Measurements from ENCODE around the gene HCFC2. TPM values are rescaled to one million over a fixed set of nuclear protein-coding genes. Genes with fewer than 3 reads are reported as not detected.
"Not testable (repeated sequence)": the region's sequence is repeated elsewhere in the genome, so short reads cannot be mapped to it uniquely, and the experiment has no call there.

HCFC2 gene
- total and polyA plus RNA-seq, 9 of the 15 experiments (the other 6 are each of a cell fraction or from before 2014, with no cell fraction given), result 1.2 to 6.5 (median 3.8) TPM

GRCh38 chr12:104036143-104036542, 28.2 kb upstream of the HCFC2 start:
- H3K4me2 ChIP-seq (ENCODE audit: insufficient read depth, low read length); H3K4me3 ChIP-seq; H3K9me3 ChIP-seq (replicated peaks; ENCODE audit: control insufficient read depth, insufficient read depth, low read depth, low read length); H3K36me3 ChIP-seq (ENCODE audit: control insufficient read depth, insufficient read depth, low read length); H3K4me1 ChIP-seq (replicated peaks in 1 of 2; ENCODE audit: control insufficient read depth in 2 of 2, insufficient read depth in 2 of 2, low read length in 2 of 2); H4K20me1 ChIP-seq (replicated peaks; ENCODE audit: control insufficient read depth, insufficient read depth, low read length); BruUV-seq (replicated peaks); ATAC-seq; H2AFZ ChIP-seq (ENCODE audit: low read depth, low read length); POLR2A ChIA-PET; DNase-seq (ENCODE audit: extremely low read depth in 1 of 4, low spot score in 3 of 4); H3K79me2 ChIP-seq (ENCODE audit: control insufficient read depth, insufficient read depth, low read length); FAIRE-seq; CTCF ChIA-PET (ENCODE audit: low intra/inter-chr PET ratio); intact Hi-C loops (cut with micrococcal nuclease); H3K27ac ChIP-seq (ENCODE audit: extremely low read depth, low read depth, low read length); H3K9me1 ChIP-seq (ENCODE audit: control insufficient read depth, insufficient read depth, low read length); H3K9ac ChIP-seq (ENCODE audit: insufficient read depth in 1 of 2, low read depth in 2 of 2, low read length in 2 of 2); in situ Hi-C loops (cut with MboI): not testable (repeated sequence)
- TF ChIP-seq ZNF507 (tag; conservative IDR thresholded peaks at IDR 0.05), result peak; percentile 71
- 0% methylated on average over 2 of the region's 2 CpGs for WGBS (ENCODE audit: insufficient coverage, low coverage, missing lambda C conversion rate)
- H3K27me3 ChIP-seq (ENCODE audit: control insufficient read depth in 2 of 2, insufficient read depth in 2 of 2, low read length in 2 of 2), result peaks cover 2 to 12% of the 10 kb centered on the region in 2 experiments; a peak in 3 of 5 replicates

- H3K27me3 ChIP-seq (ENCODE audit: control insufficient read depth in 2 of 2, insufficient read depth in 2 of 2, low read length in 2 of 2), result peaks cover 17 to 26% of the 10 kb centered on the region in 2 experiments
- WGBS (ENCODE audit: insufficient coverage, low coverage, missing lambda C conversion rate), result 0% methylated on average over 1 of the region's 1 CpG
- H3K36me3 ChIP-seq (ENCODE audit: control insufficient read depth, insufficient read depth, low read length); H3K27ac ChIP-seq (ENCODE audit: extremely low read depth, low read depth, low read length); H3K9me1 ChIP-seq (ENCODE audit: control insufficient read depth, insufficient read depth, low read length); DNase-seq (ENCODE audit: extremely low read depth in 1 of 4, low spot score in 3 of 4); BruUV-seq (replicated peaks); intact Hi-C loops (cut with micrococcal nuclease); CTCF ChIA-PET (ENCODE audit: low intra/inter-chr PET ratio); H3K4me1 ChIP-seq (replicated peaks in 1 of 2; ENCODE audit: control insufficient read depth in 2 of 2, insufficient read depth in 2 of 2, low read length in 2 of 2); POLR2A ChIA-PET; ATAC-seq; H3K4me2 ChIP-seq (ENCODE audit: insufficient read depth, low read length); H3K79me2 ChIP-seq (ENCODE audit: control insufficient read depth, insufficient read depth, low read length); H2AFZ ChIP-seq (ENCODE audit: low read depth, low read length); H3K9me3 ChIP-seq (replicated peaks; ENCODE audit: control insufficient read depth, insufficient read depth, low read depth, low read length); H3K9ac ChIP-seq (ENCODE audit: insufficient read depth in 1 of 2, low read depth in 2 of 2, low read length in 2 of 2); H3K4me3 ChIP-seq; H4K20me1 ChIP-seq (replicated peaks; ENCODE audit: control insufficient read depth, insufficient read depth, low read length); in situ Hi-C loops (cut with MboI); FAIRE-seq: not testable (repeated sequence)
- TF ChIP-seq ZNF146 (CRISPR knock-in tag; IDR thresholded peaks at IDR 0.05; ENCODE audit: unreplicated experiment), result peak; percentile 90
- TF ChIP-seq RBM25 (IDR thresholded peaks at IDR 0.05; ENCODE audit: low read depth, low read length, severe bottlenecking), result peak; percentile 12
Observed at GRCh38 chr12:104039769-104040168, 24.6 kb upstream of the HCFC2 start.
